Spleen (tissue), 7 donors: ENCODE results near the gene SBK3.

Experiments used
- POLR2A ChIP-seq, 3 donors: fragments of 450-650 bp; IDR thresholded peaks; one replicate each; pipeline ENCODE4 v1.5.1; 2017; ENCODE audit warnings: antibody characterized with exemption in 3 of 3, mild to moderate bottlenecking in 1 of 3
- POLR2AphosphoS5 ChIP-seq, 3 donors: sonication (generic); formaldehyde crosslinking; IDR thresholded peaks; one replicate each; pipeline ENCODE4 v1.5.1; 2017; ENCODE audit warnings: antibody characterized with exemption in 3 of 3
- TF ChIP-seq, protein P1 (sequence below), 11 experiments: fragments of 200-600 bp in 7 of 11; fragments of 450-650 bp in 4 of 11; sonication (generic) in 4 of 11; IDR thresholded peaks in 8 of 11; conservative IDR thresholded peaks in 3 of 11; 1 replicate in 7 of 11; 2 replicates in 4 of 11; pipeline versions ENCODE4 v1.4.0 to v1.8.0; 2016 to 2021; ENCODE audit warnings: antibody characterized with exemption in 11 of 11, inconsistent platforms in 4 of 11, mild to moderate bottlenecking in 1 of 11
- donor health status: DM: no; HTN: no; CAD: no; lungs with moderate emphysema.
- donor health status: DM: no; HTN: no; CAD: no.
- donor health status: DM: no; HTN: no; CAD: no.

DNA sequence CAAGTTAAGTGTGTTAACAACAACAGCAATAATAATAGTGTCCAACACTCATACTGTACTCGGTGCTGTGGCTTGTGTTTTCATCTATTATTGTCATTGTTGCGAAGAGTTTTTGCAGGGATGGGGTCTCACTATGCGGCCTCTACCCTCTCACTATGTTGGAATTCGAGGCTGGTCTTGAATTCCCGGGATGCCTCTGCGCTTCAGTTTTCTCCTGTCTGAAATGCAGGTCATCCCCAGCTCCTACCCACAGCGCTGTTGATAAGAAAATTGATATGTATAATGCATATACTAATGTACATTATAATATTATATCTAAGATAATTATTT is 4.9 kb upstream of the SBK3 start:
- no peak for TF ChIP-seq POLR2A (IDR thresholded peaks at IDR 0.05)
- TF ChIP-seq, protein P1, sequence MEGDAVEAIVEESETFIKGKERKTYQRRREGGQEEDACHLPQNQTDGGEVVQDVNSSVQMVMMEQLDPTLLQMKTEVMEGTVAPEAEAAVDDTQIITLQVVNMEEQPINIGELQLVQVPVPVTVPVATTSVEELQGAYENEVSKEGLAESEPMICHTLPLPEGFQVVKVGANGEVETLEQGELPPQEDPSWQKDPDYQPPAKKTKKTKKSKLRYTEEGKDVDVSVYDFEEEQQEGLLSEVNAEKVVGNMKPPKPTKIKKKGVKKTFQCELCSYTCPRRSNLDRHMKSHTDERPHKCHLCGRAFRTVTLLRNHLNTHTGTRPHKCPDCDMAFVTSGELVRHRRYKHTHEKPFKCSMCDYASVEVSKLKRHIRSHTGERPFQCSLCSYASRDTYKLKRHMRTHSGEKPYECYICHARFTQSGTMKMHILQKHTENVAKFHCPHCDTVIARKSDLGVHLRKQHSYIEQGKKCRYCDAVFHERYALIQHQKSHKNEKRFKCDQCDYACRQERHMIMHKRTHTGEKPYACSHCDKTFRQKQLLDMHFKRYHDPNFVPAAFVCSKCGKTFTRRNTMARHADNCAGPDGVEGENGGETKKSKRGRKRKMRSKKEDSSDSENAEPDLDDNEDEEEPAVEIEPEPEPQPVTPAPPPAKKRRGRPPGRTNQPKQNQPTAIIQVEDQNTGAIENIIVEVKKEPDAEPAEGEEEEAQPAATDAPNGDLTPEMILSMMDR (IDR thresholded peaks at IDR 0.05 in 8 of 11, conservative IDR thresholded peaks at IDR 0.05 in 3 of 11) = no peak
- TF ChIP-seq POLR2AphosphoS5 (IDR thresholded peaks at IDR 0.05) = no peak
